ENCODE results near the gene TBL1XR1. TPM values are rescaled to one million over a fixed set of nuclear protein-coding genes. Genes with fewer than 3 reads are reported as not detected.

TBL1XR1 gene
- total and polyA plus RNA-seq, 2 donors (not counting 3 experiments of a cell fraction or from before 2014, with no cell fraction given), result 26.9 to 146 TPM

- no peak for DNase-seq (ENCODE audit: low read depth, low spot score)
- ChIA-PET POLR2A (no interaction called here), CTCF (no interaction called here)
- peaks cover 0 to 3% of the 10 kb centered on the region in 2 experiments for H3K36me3 ChIP-seq (ENCODE audit: control insufficient read depth in 2 of 2, extremely low read depth in 1 of 2, insufficient read depth in 2 of 2, low read length in 2 of 2)
- dilution Hi-C loops (cut with MboI; ENCODE audit: extremely low pct_ligation_motif_present, low sequenced_read_pairs), result no loop called here
- H3K27ac ChIP-seq (ENCODE audit: insufficient read depth, low read depth, low read length), result no peak overlapping the region
- intact Hi-C loops (cut with micrococcal nuclease), result loop anchor here (10.0 kb wide), 1 partner anchor 1239 kb away; no protein-coding TSS in a partner anchor
- TF ChIP-seq FOS (IDR thresholded peaks at IDR 0.05; ENCODE audit: borderline replicate concordance, insufficient read depth, low read length), result no peak
- no peak for TF ChIP-seq POLR2A (IDR thresholded peaks at IDR 0.05; ENCODE audit: low read depth, low read length)
- no peak for TF ChIP-seq MAX (IDR thresholded peaks at IDR 0.05; ENCODE audit: insufficient read depth, insufficient read length)
- TF ChIP-seq EZH2 (IDR thresholded peaks at IDR 0.05; ENCODE audit: borderline replicate concordance, low read depth, low read length, severe bottlenecking), result no peak
- TF ChIP-seq GATA2 (IDR thresholded peaks at IDR 0.05; ENCODE audit: insufficient read depth, insufficient read length, low read depth, low read length), result no peak
- no peak for TF ChIP-seq JUN (IDR thresholded peaks at IDR 0.05; ENCODE audit: borderline replicate concordance, insufficient read depth, insufficient read length, low read depth)
- TF ChIP-seq POLR2AphosphoS5 (IDR thresholded peaks at IDR 0.05; ENCODE audit: insufficient read depth, low read depth, low read length), result no peak
- TF ChIP-seq CTCF (IDR thresholded peaks at IDR 0.05; ENCODE audit: extremely low read depth in 1 of 2, insufficient read depth in 1 of 2, low read depth in 1 of 2, low read length in 2 of 2), result no peak
- no peak for TF ChIP-seq MYC (IDR thresholded peaks at IDR 0.05; ENCODE audit: low read depth, low read length)
- H3K9me3 ChIP-seq (replicated peaks; ENCODE audit: control insufficient read depth, insufficient read depth, low read length), result no peaks in the 10 kb centered on the region
- peaks cover 97% of the 10 kb centered on the region for H3K79me2 ChIP-seq (ENCODE audit: control insufficient read depth, insufficient read depth, low read length)
- no peak overlapping the region for H2AFZ ChIP-seq (ENCODE audit: low read depth, low read length)
- FAIRE-seq, result no peak
- H4K20me1 ChIP-seq (replicated peaks; ENCODE audit: control insufficient read depth, extremely low read depth, insufficient read depth, low read length), result peaks cover 14% of the 10 kb centered on the region
- no TSS peak for BruUV-seq (replicated peaks)
- H3K9me1 ChIP-seq (replicated peaks; ENCODE audit: control insufficient read depth, extremely low read depth, insufficient read depth, low read length), result no peaks in the 10 kb centered on the region
- peaks cover under 1% of the 10 kb centered on the region for H3K4me1 ChIP-seq (ENCODE audit: control insufficient read depth, extremely low read depth, insufficient read depth, low read length)
- H3K9ac ChIP-seq (replicated peaks; ENCODE audit: extremely low read depth, insufficient read depth, low read length), result no peak overlapping the region
- no peak overlapping the region for H3K4me2 ChIP-seq (ENCODE audit: insufficient read depth, low read length)
- H3K27me3 ChIP-seq (ENCODE audit: control insufficient read depth in 2 of 2, insufficient read depth in 2 of 2, low read length in 2 of 2), result no peaks in the 10 kb centered on the region
- no peak overlapping the region for H3K4me3 ChIP-seq (replicated peaks in 1 of 3; ENCODE audit: insufficient read depth in 1 of 3, low read depth in 1 of 3, low read length in 3 of 3)
Measured at GRCh38 chr3:177145381-177145780, 51.9 kb downstream of the TBL1XR1 start.

All from endothelial cell of umbilical vein (primary cell).